Activated CD4-positive, alpha-beta T cell treated with anti-CD3 and anti-CD28 coated beads, Interleukin-10, Interleukin-2, amounts not matched to agents 100 ng/mL and 50 ng/mL, durations not matched to agents 16 hours and 8 hours (primary cell): ENCODE data around the gene VPS36.
"Not testable (repeated sequence)": the region's sequence is repeated elsewhere in the genome, so short reads cannot be mapped to it uniquely, and the experiment has no call there.

Source experiments
- DNase-seq: peaks from one replicate; pipeline ENCODE4 v3.0.0-alpha.2; 2020

VPS36 gene, protein sequence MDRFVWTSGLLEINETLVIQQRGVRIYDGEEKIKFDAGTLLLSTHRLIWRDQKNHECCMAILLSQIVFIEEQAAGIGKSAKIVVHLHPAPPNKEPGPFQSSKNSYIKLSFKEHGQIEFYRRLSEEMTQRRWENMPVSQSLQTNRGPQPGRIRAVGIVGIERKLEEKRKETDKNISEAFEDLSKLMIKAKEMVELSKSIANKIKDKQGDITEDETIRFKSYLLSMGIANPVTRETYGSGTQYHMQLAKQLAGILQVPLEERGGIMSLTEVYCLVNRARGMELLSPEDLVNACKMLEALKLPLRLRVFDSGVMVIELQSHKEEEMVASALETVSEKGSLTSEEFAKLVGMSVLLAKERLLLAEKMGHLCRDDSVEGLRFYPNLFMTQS

DNA sequence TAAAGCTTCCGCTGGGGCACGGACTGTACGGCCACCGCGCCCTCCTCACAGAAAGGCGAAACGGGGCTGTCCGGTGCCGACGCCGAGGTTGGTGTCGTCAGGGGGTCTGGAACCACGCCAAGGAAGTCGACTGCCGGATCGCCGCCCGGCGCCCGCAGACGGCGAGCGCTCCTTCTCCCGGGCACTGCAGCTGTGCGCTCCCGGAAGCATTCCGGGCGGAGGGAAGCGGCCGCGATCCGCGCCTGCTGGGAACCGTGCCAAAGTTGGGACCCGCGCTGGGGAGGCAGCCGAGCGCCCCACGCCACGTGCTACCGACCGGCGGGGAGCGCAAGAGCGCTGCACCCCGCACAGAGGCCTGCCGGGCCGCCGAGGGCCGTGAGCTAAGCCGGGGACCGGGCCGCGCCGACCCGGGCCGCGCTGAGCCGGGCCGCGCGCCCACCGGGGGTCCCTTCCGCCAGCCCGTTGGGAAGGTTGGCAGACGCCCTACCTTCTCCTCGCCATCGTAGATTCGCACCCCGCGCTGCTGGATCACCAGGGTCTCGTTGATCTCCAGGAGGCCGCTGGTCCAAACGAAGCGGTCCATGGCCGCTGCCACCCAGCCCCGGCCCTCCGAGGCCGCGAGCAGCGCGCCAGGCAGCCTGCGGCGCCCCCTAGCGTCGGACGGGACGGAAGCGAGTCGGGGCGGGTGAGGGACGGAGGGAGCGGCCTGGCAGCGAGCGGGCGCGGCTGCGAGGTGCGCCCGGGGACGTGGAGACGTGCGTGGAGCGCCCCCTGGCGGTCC is at the start of gene VPS36:
Gene VPS36, minus strand, starts transcription at position 623 of the 781 bp plus-strand sequence. Its CDS starts 40 bp downstream, at position 583.
- DNase-seq = peak; percentile 97

DNA sequence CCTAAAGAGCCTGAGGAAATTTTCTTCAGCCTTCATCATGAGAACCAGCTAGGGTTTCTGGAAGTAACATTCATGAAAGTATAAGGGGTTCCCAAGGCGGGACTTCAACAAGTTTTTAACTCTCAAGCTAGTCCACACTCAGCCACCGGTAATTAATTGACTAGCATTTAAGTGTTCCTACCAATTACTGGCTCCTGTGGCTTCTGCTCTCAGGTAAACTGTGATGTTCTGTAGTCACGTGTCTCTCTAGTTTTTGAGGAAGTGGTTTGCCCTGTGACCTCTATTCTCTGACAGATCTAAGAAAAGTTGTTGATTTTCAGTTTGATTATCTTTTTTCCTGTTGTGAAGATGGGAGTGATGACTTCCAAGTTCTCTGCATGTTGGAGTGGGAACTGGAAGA is 47.5 kb upstream of the VPS36 start:
- not testable (repeated sequence) for DNase-seq

DNA sequence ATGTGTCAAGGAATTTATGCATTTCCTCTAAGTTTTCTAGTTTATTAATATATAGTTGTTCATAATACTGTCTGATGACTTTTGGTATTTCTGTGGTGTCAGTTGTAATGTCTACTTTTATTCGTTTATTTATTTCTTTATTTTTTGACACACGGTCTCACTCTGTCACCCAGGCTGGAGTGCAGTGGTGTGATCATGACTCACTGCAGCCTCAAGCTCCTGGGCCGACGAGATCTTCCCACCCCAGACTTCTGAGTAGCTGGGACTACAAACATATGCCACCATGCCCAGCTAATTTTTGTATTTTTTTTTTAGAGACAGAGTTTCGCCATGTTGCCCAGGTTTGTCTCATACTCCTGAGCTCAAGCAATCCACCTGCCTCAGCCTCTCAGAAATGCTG is 43.8 kb upstream of the VPS36 start:
- not testable (repeated sequence) for DNase-seq

DNA sequence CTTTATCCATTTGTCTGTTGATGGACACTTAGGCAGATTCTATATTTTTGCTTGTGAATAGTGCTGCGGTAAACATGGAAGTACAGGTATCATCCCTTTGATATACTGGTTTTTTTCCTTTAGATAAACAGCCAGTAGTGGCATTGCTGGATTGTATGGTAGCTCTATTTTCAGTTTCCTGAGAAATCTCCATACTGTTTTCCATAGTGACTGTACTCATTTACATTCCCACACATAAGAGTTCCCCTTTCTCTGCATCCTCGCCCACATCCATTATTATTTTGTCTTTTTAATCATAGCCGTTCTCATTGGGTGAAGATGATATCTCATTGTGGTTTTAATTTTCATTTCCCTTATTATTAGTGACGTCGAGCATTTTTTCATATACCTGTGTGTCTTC is 40.6 kb upstream of the VPS36 start:
- DNase-seq = not testable (repeated sequence)

DNA sequence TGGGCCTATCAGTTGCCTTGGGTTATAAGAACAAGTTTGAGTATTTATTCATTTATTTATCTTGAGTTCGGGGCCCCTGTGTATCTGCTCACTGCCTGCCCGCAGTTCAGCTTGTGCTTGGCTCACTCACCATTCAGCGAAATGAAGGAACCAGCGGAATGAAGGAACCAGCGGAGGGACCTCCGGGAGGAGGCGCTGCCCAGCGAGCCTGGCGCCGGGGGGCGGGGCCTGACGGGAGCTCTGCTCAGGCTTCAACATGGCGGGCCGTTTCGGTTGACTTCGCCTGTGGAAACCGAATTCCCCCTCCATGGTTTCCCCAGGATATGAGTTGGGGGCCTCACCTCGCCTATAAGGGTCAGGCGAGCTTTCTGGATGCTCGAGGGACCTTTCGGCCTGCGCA is 38.3 kb upstream of the VPS36 start:
- not testable (repeated sequence) for DNase-seq

DNA sequence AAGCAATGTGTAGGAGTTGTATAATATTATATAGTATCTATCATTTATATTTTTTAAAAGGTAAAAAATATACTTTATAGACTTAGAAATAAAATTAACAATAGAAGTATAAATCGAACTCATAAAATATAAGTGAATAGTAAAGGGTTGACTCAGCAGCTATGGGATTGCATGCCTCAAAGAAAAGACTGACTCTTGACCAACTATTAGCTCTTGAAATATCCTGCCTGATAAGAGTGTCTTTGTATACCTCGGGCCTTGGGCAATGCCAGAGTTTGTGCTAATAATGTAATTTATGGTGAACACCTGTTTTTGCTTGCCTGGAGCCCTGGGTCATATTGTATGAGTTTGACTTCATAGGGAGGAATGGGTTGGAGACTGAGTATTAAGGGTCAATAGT is 36.6 kb upstream of the VPS36 start:
- not testable (repeated sequence) for DNase-seq

DNA sequence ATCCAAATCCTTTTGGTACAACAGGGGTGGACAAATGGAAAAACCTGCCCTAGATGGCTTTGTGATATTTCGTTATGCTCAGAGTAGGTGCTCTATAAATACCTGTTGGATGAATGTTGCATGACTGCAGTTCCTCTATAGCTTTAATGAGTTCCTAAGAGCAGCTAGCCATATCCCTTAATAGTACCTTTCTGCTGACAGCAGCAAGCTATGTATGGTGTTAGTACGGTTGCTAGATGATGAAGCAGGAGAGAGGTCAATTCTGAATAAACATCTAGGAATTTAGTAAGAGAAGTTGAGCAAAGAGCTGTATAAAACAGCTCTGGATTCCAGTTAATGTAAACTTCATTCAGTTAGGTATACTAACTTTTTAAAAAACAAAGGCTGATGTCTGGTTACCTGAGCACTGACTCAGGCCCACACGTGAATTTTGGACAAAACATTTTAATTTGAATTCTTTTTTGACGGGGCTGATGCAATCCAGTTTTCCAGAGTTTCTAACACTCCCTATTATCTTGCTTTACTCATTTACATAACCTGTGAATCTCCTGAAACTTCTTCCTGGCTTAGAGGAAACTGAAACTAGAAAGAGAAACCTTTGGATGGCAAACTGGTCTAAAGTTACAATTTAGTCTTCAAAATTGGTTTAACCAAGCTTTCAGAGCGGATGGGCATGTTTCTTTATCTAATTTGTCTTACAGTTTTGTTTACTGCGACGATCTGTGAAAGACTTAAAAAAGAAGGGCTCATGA is 30.4 kb upstream of the VPS36 start:
- DNase-seq = not testable (repeated sequence)

DNA sequence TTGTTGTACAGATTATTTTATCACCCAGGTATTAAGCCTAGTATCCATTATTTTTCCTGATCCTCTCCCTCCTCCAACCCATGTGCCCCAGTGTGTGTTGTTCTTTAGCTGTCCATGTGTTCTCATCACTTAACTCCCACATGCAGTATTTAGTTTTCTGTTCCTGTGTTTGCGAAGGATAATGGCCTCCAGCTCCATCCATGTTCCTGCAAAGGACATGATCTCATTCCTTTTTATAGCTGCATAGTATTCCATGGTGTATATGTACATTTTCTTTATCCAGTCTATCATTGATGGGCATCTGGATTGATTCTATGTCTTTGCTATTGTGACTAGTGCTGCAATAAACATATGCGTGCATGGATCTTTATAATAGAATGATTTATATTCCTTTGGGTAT is 18.1 kb upstream of the VPS36 start:
- not testable (repeated sequence) for DNase-seq

DNA sequence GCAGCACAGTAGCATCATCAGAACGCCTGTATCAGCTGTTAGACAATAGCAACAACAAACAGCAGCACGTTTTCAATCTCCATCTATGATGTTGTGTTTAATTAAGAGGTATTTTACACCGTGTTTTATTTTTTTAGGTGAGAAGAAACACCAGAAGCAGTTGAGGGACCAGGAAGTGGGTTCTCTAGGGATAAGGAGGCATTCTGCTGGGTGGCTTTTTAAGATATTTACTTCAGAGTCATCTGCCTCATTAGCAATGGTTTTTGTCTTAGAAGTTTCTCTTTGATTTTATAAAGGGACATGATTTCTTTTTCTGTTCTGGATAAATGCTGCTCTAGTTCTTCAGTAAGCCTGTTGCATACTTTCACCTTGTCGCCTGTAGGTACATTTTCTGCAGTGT is 13.1 kb upstream of the VPS36 start:
- no peak for DNase-seq

DNA sequence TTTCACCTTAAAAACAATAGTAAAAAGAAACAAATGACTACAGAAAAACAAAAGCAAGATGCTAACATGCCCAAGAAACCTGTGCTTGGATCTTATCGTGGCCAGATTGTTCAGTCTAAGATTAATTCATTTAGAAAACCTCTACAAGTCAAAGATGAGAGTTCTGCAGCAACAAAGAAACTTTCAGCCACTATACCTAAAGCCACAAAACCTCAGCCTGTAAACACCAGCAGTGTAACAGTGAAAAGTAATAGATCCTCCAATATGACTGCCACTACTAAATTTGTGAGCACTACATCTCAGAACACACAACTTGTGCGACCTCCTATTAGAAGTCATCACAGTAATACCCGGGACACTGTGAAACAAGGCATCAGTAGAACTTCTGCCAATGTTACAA is 10.8 kb upstream of the VPS36 start:
- peak; percentile 55 for DNase-seq

DNA sequence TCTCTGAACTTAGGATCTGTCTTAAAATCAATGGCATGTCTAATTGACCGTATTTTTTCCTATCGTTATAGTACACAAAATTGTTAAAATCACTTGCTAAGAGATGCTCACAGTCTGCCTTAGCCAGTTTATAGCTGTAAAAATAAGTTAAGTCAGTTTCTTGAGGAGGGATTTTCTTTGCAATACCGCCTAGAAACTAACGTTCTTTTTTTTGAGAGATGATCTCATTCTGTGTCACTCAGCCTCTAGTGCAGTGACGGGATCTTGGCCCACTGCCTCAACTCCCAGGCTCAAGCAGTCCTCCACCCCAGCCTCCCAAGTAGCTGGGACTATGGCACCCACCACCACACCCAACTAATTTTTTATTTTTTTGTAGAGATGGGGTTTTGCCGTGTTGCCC is 9.2 kb upstream of the VPS36 start:
- DNase-seq = no peak

DNA sequence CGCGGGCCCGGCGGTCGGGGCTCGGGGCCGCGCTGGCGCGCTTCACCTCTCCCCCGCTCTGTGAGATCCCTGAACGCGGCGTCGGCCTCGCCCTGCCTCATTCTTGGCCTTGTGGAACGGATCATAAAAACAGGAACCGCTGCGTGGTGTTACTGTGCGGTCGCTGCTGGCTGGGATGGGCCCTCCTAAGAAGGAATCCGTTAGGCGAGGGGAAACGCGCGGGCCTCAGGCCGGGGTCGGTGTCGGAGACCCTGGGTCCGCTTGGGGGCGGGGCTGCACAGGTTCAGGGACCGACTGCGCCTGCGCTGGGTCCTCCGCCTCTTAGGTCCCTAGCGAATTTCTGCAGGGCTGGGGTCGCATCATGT is 5.2 kb upstream of the VPS36 start:
- peak; percentile 84 for DNase-seq

DNA sequence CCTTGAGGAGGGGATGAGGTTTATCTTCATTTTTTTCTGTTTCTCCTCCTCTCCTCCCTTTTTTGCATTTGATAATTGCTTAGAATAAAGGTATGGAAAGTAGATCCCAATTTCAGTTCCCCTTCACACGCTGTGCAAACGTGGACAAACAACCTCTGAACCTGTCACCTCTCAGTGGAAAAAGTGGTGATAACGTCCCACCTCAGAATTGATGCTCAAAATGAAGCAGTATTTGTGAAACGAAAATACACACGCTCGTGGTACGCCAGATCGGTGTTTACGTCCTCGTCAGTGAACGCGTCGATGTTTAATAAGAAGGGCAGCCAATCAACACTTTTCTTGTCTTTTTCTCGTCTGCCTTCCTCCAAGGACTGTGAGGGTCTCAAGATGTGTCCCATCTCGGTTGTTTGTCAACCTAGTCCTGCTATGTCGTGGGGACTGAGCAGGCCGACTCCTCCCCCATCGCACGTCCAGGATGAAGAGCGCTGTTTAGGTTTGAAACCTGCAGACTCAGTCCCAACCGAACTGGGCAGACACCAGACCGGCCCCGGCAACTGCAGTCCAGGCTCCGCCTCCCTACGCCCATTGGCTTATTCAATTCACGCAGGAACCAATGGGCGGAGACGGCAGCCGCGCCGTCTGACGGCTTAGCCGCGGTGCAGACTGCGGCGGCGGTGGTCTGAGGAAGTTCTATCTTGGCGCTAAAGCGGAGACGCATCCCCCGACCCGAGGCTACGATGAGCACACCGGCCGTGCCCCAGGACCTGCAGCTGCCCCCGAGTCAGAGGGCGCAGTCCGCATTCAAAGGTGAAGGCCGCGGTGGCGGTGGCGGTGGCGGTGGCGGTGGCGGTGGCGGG is 4.6 kb upstream of the VPS36 start, which contains the start of gene CKAP2:
Gene CKAP2, plus strand, starts transcription at position 659 of the 857 bp plus-strand sequence. Its CDS starts 79 bp downstream, at position 738.
- DNase-seq = peak; percentile 97

DNA sequence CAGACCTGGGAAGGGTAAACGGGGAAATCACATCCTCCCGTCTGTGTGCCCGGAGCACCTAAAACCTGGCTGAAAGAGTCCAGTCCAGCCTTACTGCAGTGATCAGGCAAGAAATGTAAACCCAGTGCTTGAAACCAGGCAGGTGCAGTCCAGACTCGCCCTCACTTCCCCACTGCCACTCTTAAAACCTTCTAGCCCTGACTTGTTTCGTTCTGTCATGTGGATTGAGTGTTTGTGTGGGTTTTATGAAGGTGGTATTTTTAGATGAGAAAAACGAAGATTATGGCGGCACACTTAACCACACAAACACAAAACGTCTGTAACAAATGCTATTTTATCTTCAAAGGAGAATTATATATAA is 4.0 kb upstream of the VPS36 start:
- DNase-seq = peak; percentile 27

DNA sequence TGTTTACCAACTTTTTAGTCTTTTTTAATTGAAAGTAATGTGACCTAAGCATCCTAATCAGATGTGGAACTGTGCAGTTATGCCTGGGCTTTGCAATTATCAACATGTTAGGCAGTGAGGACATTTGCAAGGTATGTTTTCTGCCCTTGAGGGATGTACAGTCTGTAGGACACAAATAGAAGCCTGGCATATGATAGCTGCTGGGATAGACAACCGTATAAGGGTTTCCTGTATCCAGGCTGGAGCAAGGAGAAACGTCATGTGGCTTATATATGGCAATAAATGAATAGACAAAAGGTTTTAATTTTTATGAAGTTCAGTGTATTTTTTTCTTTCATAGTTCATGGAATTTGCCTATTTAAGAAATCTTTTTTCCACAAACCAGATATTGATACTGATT is 2.0 kb upstream of the VPS36 start:
- no peak for DNase-seq

DNA sequence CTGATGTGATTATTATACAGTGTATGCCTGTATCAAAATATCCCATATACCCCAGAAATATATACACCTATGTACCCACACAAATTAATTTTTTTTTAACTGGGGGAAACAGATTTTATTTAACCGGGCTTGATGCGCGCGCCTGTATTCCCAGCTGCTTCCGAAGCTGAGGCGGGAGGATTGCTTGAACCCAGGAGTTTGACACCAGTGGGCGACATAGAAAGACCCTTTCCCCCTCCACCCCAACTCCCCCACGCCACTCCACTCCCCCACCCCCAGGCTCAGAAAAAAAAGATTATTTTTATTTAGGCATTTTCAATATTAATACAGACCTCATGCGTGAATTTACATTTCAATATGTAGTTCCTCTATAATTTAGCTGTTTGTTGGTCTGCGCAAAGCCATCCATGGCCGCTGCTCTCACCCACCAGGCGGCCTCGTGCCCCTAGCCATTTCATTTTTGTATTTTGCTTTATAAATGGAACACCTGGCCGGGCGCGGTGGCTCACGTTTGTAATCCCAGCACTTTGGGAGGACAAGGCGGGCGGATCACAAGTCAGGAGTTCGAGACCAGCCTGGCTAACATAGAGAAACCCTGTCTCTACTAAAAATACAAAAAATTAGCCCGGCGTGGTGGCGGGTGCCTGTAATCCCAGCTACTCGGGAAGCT is 836 bp upstream of the VPS36 start:
- no peak for DNase-seq

DNA sequence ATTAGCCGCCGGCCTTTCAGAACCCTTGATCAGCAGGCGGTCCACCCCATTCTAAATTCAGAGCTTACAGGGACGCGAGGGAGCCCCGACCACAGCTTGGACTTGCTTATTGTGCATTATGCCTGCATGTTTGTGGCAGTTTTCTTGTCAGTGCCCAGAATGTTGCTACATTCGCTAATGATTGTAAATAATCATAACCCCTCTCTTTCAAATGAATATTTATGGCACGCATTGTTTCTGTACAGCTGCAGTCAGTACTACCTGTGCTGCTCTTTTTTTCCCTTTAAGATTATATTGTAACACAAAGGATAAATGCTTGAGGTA is 321 bp upstream of the VPS36 start:
- no peak for DNase-seq

DNA sequence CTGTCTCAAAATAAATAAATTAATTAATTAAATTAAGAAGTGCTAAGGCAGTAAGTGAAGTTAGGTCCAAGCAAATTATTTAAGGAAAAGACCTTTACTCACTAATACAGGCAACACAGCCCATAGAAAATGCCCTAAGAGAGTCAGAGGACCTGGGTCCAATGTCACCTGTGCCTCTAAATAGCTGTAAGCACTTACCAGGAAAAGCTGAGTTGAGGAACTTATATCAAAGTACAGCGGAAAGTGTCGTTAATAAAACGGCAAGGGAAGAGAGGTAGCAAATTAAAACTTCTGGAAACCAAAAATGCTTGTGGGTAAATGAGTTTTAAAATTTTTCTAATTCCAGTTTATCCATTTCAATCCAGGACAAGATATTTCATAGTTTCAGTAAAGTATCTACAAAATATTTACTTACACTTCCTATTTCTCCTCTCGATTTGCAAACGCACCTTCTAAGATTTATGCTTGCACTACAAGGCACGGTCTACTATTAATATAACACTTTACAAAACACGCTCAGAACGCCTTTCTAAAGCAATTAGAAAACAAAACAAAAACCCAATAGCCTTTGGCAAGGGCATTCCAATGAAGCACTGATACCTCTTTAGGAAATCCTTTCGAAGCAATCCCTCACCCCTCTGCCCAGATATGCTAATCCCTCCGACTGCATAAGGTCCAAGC is 963 bp downstream of the VPS36 start:
- no peak for DNase-seq

DNA sequence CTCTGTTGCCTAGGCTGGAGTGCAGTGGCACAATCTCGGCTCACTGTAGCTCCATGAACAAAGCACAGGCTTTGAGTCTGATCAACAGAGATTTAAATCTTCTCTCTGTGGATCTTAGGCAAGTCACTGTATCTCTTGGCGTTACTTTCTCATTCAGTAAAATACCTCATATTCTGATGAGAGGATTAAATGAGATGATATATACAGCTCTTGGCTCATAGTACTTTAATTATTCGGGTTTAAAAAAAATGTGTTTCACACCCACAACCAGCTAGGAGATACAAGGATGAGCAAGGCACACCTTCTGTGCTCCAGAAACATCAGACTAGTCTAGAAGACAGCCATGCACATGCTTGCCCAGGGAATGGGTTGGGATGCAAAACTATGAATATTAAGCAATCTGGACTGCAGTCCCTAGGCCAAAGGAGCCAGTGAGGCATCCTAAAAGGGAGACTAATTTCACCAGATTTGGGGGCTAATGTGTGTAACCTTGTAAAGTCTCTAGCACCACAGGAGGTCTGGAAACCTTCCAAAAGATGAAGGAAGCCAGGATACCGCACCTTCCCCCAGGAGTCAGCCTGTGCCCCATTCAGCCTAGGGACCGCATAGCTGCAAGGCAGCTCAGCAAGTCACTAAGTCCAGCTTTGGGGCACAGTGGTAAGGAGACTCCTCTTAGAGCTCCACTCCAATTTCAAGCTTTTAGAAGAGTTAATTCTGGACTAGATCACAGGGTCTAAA is 2.5 kb downstream of the VPS36 start:
- no peak for DNase-seq

DNA sequence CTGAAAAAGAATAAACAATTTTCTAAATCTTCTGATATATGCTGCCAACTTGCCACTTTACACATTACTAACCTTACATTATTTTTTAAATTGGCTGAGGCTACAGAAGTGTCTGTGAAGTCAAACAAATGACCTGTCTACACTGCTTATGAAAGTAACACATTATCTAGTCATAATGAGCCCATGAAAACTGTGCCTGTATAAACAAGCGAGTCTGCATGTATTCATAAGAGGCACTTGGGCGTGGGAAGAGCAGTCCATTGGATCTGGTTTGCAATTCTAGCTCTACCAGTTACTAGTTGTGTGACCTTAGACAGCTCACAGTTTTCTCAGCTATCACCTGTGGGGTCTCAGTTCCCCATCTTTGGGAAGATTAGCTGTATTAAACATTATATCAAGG is 3.1 kb downstream of the VPS36 start:
- DNase-seq = peak; percentile 53

DNA sequence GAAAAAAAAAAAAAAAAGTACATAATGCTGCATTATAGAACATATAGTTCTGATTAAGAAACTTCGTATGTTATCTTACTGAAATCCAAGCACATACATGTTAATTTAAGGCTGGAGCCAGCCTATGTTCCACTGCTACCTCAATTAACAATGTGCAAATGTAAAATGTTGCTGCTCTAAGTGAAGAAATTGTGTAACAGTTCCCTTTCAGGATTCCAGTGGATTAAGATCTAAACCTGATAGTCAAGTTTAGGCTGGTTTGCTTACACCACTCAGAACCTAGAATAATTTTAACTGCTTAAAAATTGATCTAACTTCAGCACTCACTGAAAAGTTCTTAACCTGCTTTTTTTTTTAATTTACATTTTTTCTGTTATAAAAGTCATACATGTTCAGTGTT is 4.2 kb downstream of the VPS36 start:
- no peak for DNase-seq
